GM12874 (cell line): ENCODE measurements around the gene LEF1.

ENCODE experiments used
- CTCF ChIP-seq: IDR thresholded peaks from 2 replicates; pipeline ENCODE4 v1.5.1; 2011; ENCODE audit warnings: low read depth, mild to moderate bottlenecking, control low read depth, low read length, moderate library complexity; ENCODE audit not compliant: insufficient read depth

Gene LEF1

DNA sequence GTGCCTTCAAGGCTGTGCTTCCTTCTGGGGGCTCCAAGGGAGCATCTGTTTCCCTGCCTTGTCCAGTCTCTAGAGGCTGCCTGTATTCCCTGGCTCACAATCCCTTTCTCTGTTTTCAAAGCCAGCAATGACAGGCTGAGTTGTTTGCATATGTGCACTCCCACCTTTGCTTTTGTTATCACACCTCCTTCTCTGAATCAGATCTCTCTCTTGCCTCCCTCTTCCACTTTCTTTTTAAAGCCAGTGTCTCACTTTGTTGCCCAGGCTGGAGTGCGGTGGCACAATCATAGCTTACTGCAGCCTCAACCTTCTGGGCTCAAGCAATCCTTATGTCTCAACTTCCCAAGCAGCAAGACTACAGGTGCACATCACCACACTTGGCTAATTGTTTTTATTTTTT is 37.1 kb upstream of the LEF1 start:
- no peak for TF ChIP-seq CTCF

- TF ChIP-seq CTCF: no peak
These were observed 35.8 kb upstream of the LEF1 start for GRCh38 chr4:108204518-108204917.

- no peak for TF ChIP-seq CTCF
These were observed 34.6 kb upstream of the LEF1 start for GRCh38 chr4:108203377-108203776.

- TF ChIP-seq CTCF: no peak
These were observed 33.0 kb upstream of the LEF1 start for GRCh38 chr4:108201774-108202173.

GRCh38 chr4:108199881-108200280 is 31.1 kb upstream of the LEF1 start:
- TF ChIP-seq CTCF: no peak

DNA sequence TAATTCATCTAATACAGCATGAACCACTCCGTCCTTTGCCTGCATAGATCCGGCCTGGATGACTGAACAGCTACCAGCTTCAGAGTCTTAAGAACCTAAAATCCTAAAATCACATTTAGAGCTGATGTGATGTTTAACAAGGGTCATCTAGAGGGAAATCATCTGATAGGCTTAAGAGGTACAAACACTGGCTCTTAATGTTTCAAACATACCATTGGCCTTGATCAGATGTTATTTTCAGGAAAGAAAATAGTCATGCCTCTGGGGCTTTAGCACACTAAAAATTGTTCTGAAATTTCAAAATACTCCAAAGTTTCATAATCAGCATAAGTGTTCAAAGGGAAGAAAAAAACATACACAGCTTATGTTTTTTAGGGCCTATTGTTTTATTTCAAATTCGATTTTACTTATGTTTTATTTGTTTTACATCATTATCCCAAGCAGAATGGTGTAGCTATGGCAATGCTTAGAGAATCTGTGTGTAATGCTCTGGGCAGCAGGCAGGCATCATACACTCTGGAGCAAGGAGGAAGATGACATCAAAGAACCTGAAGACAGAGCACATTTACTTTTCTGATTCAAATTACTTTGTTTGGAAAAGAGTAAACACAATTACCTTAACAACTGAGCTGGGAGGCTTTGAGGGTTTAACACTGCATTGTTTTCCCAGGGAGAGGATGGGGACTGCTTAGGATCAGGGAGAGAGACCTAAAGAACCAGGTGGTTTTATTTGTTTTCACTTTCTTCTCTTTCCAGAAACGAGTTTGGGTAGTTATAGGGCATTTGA is 25.3 kb upstream of the LEF1 start:
- no peak for TF ChIP-seq CTCF

- TF ChIP-seq CTCF: no peak
These were observed 24.2 kb upstream of the LEF1 start for GRCh38 chr4:108192935-108193334.
